ENCODE measurements around the gene SNX25. TPM values are rescaled to one million over a fixed set of nuclear protein-coding genes. Genes with fewer than 3 reads are reported as not detected.

The SNX25 gene
- total and polyA plus RNA-seq, 2 of the 13 experiments (the other 11 are each of a cell fraction or from before 2014, with no cell fraction given), result 23.4 to 23.5 TPM

DNA sequence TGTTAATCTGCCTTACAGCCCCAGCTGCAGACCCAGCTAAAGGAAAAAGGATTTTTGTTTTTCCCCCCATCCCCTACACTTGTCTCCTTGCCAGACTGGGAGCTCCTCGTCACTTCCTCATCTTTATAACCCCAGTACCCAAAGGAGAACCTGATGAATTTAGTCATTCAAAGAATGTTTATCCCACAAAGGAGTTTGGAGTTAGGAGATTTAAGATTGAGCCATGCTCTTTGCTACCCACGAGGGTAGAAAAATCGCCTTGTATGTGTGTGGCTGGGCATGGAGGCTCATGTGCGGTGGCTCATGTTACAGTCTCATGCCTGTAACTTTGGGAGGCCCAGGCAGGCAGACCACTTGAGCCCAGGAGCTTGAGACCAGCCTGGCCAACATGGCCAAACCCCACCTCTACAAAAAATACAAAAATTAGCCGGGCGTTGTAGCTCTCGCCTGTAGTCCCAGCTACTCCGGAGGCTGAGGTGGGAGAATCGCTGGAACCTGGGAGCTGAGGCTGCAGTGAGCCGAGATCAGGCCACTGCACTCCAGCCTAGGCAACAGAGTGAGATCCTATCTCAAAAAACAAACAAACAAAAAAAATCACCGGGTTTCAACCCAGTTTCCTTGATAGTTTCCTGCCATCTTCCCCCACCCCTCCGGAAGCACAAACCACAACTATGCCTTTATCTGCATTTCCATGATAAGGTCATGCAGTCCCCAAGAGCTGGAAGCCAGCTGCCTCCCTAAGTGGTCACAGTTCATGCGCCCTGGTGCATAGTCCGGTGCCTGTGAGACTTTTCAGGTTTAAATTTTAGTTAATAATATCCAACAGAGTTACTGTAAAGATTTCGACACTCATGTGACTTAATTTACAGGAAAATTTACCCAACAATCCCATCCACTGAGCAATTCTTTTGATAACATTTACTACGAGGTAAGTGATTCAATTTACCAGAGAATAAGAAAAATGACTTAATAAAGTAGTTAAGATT is 7.1 kb upstream of the SNX25 start (continued):
- TF ChIP-seq, protein P1, sequence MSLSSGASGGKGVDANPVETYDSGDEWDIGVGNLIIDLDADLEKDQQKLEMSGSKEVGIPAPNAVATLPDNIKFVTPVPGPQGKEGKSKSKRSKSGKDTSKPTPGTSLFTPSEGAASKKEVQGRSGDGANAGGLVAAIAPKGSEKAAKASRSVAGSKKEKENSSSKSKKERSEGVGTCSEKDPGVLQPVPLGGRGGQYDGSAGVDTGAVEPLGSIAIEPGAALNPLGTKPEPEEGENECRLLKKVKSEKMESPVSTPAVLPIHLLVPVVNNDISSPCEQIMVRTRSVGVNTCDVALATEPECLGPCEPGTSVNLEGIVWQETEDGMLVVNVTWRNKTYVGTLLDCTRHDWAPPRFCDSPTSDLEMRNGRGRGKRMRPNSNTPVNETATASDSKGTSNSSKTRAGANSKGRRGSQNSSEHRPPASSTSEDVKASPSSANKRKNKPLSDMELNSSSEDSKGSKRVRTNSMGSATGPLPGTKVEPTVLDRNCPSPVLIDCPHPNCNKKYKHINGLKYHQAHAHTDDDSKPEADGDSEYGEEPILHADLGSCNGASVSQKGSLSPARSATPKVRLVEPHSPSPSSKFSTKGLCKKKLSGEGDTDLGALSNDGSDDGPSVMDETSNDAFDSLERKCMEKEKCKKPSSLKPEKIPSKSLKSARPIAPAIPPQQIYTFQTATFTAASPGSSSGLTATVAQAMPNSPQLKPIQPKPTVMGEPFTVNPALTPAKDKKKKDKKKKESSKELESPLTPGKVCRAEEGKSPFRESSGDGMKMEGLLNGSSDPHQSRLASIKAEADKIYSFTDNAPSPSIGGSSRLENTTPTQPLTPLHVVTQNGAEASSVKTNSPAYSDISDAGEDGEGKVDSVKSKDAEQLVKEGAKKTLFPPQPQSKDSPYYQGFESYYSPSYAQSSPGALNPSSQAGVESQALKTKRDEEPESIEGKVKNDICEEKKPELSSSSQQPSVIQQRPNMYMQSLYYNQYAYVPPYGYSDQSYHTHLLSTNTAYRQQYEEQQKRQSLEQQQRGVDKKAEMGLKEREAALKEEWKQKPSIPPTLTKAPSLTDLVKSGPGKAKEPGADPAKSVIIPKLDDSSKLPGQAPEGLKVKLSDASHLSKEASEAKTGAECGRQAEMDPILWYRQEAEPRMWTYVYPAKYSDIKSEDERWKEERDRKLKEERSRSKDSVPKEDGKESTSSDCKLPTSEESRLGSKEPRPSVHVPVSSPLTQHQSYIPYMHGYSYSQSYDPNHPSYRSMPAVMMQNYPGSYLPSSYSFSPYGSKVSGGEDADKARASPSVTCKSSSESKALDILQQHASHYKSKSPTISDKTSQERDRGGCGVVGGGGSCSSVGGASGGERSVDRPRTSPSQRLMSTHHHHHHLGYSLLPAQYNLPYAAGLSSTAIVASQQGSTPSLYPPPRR (CRISPR knock-in tag; IDR thresholded peaks at IDR 0.05; ENCODE audit: borderline replicate concordance), result peak; percentile 76; the same call in 1 of the 2 replicates
- TF ChIP-seq, protein P2, sequence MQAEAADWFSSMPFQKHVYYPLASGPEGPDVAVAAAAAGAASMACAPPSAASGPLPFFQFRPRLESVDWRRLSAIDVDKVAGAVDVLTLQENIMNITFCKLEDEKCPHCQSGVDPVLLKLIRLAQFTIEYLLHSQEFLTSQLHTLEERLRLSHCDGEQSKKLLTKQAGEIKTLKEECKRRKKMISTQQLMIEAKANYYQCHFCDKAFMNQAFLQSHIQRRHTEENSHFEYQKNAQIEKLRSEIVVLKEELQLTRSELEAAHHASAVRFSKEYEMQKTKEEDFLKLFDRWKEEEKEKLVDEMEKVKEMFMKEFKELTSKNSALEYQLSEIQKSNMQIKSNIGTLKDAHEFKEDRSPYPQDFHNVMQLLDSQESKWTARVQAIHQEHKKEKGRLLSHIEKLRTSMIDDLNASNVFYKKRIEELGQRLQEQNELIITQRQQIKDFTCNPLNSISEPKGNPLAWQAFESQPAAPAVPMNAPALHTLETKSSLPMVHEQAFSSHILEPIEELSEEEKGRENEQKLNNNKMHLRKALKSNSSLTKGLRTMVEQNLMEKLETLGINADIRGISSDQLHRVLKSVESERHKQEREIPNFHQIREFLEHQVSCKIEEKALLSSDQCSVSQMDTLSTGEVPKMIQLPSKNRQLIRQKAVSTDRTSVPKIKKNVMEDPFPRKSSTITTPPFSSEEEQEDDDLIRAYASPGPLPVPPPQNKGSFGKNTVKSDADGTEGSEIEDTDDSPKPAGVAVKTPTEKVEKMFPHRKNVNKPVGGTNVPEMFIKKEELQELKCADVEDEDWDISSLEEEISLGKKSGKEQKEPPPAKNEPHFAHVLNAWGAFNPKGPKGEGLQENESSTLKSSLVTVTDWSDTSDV (CRISPR knock-in tag; IDR thresholded peaks at IDR 0.05), result no peak
- 0 out of 2 replicates have a peak, but pooled peaks have one; percentile 18 for TF ChIP-seq ZNF501 (CRISPR knock-in tag; IDR thresholded peaks at IDR 0.05)
- TF ChIP-seq, protein P3, sequence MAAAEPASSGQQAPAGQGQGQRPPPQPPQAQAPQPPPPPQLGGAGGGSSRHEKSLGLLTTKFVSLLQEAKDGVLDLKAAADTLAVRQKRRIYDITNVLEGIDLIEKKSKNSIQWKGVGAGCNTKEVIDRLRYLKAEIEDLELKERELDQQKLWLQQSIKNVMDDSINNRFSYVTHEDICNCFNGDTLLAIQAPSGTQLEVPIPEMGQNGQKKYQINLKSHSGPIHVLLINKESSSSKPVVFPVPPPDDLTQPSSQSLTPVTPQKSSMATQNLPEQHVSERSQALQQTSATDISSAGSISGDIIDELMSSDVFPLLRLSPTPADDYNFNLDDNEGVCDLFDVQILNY (CRISPR knock-in tag; conservative IDR thresholded peaks at IDR 0.05), result no peak
- no peak for TF ChIP-seq ZNF557 (CRISPR knock-in tag; IDR thresholded peaks at IDR 0.05)
- peak; percentile 77 for TF ChIP-seq RXRA (CRISPR knock-in tag; IDR thresholded peaks at IDR 0.05)
- no peak for TF ChIP-seq ZNF446 (CRISPR knock-in tag; IDR thresholded peaks at IDR 0.05)
- TF ChIP-seq, protein P4, sequence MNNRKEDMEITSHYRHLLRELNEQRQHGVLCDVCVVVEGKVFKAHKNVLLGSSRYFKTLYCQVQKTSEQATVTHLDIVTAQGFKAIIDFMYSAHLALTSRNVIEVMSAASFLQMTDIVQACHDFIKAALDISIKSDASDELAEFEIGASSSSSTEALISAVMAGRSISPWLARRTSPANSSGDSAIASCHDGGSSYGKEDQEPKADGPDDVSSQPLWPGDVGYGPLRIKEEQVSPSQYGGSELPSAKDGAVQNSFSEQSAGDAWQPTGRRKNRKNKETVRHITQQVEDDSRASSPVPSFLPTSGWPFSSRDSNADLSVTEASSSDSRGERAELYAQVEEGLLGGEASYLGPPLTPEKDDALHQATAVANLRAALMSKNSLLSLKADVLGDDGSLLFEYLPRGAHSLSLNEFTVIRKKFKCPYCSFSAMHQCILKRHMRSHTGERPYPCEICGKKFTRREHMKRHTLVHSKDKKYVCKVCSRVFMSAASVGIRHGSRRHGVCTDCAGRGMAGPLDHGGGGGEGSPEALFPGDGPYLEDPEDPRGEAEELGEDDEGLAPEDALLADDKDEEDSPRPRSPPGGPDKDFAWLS (CRISPR knock-in tag; IDR thresholded peaks at IDR 0.05; ENCODE audit: borderline replicate concordance), result no peak
- peak; percentile 100 for TF ChIP-seq ZSCAN20 (CRISPR knock-in tag; IDR thresholded peaks at IDR 0.05; ENCODE audit: borderline replicate concordance)
- TF ChIP-seq, protein P5, sequence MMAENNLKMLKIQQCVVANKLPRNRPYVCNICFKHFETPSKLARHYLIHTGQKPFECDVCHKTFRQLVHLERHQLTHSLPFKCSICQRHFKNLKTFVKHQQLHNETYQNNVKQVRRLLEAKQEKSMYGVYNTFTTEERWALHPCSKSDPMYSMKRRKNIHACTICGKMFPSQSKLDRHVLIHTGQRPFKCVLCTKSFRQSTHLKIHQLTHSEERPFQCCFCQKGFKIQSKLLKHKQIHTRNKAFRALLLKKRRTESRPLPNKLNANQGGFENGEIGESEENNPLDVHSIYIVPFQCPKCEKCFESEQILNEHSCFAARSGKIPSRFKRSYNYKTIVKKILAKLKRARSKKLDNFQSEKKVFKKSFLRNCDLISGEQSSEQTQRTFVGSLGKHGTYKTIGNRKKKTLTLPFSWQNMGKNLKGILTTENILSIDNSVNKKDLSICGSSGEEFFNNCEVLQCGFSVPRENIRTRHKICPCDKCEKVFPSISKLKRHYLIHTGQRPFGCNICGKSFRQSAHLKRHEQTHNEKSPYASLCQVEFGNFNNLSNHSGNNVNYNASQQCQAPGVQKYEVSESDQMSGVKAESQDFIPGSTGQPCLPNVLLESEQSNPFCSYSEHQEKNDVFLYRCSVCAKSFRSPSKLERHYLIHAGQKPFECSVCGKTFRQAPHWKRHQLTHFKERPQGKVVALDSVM (CRISPR knock-in tag; IDR thresholded peaks at IDR 0.05), result peak; percentile 85
- TF ChIP-seq KDM3A (CRISPR knock-in tag; IDR thresholded peaks at IDR 0.05; ENCODE audit: low read depth), result no peak
- TF ChIP-seq ISL2 (CRISPR knock-in tag; IDR thresholded peaks at IDR 0.05), result peak; percentile 66
- peak; percentile 73 for TF ChIP-seq THAP11 (CRISPR knock-in tag; IDR thresholded peaks at IDR 0.05)
- no peak for TF ChIP-seq ZNF720 (CRISPR knock-in tag; IDR thresholded peaks at IDR 0.05)
- TF ChIP-seq ZNF431 (CRISPR knock-in tag; IDR thresholded peaks at IDR 0.05; ENCODE audit: borderline replicate concordance, low read depth), result 0 out of 2 replicates have a peak, but pooled peaks have one; percentile 52
